Esophagus squamous epithelium (tissue), 5 donors: ENCODE results near the gene TMEM191C. TPM values are rescaled to one million over a fixed set of nuclear protein-coding genes. Genes with fewer than 3 reads are reported as not detected.
"Not testable (repeated sequence)": the region's sequence is repeated elsewhere in the genome, so short reads cannot be mapped to it uniquely, and the experiment has no call there.

ENCODE experiments used
- DNase-seq: peaks from one replicate; lab custom pipeline; 2025; lab: John Stamatoyannopoulos, UW
- H3K27ac ChIP-seq, 4 donors: fragments of 200-600 bp; sonication (generic); one replicate each; pipeline ENCODE4 v1.5.1; 2016 to 2019; ENCODE audit warnings: mild to moderate bottlenecking in 1 of 4
- H3K27me3 ChIP-seq, 4 donors: fragments of 200-600 bp; sonication (generic); 1 replicate in 3 of 4; 2 replicates in 1 of 4; pipeline versions ENCODE4 v1.5.1 to v1.6.0; 2017 to 2021; ENCODE audit warnings: antibody characterized with exemption in 1 of 4
- H3K36me3 ChIP-seq, 3 donors: fragments of 200-600 bp; sonication (generic); one replicate each; pipeline ENCODE4 v1.5.1; 2016 to 2019
- H3K4me1 ChIP-seq, 3 donors: fragments of 200-600 bp; sonication (generic); one replicate each; pipeline ENCODE4 v1.5.1; 2017 to 2019
- H3K4me3 ChIP-seq, 4 donors: fragments of 200-600 bp; sonication (generic); 1 replicate in 3 of 4; 2 replicates in 1 of 4; pipeline ENCODE4 v1.5.1; 2016 to 2019; ENCODE audit warnings: mild to moderate bottlenecking in 2 of 4, moderate library complexity in 1 of 4
- H3K9me3 ChIP-seq, 3 donors: fragments of 200-600 bp; sonication (generic); one replicate each; pipeline ENCODE4 v1.5.1; 2016 to 2019
- WGBS, 2 donors: methylation state at CpG; one replicate each; pipeline ENCODE4 v1.1.5; 2018; 5-methylcytosine and 5-hydroxymethylcytosine counted together
- intact Hi-C: fragments of 100-400 bp; cut with DNase I; formaldehyde crosslinking; loops from one replicate; pipeline ENCODE4 v1.15.0; 2022
- total RNA-seq, 4 donors: library from RNA; depleted of rRNA; stranded (reverse); fragments of >200 nt; gene quantifications; one replicate each; pipeline ENCODE4 v1.1.0, GENCODE V29; 2016
- donor health status: DM: yes; HTN: yes; CAD: no.

TMEM191C gene
- 10 to 100 TPM in 1 of 4 donors, 1 to 10 TPM in 1, under 1 TPM in 2; 0.22 to 13.8 (median 4.7) TPM for total RNA-seq

- H3K9me3 ChIP-seq, DNase-seq, intact Hi-C loops, H3K4me1 ChIP-seq, H3K36me3 ChIP-seq, H3K27me3 ChIP-seq: not testable (repeated sequence)
- WGBS, 2 donors = no CpG with 5 or more reads among the region's 74 CpGs
- Histone ChIP-seq H3K27ac (peak within 1 kb of the TSS; percentile 66 to 82 (median 80)), H3K4me3 (peak within 1 kb of the TSS; percentile 19 to 63 (median 46))
Measured at GRCh38 chr22:21467337-21468193, at the start of gene TMEM191C. TSS of gene TMEM191C (plus strand) at chr22:21467387. CDS start at chr22:21467460, 73 bp downstream.

- intact Hi-C loops, H3K27me3 ChIP-seq, H3K4me1 ChIP-seq, H3K36me3 ChIP-seq, DNase-seq, H3K9me3 ChIP-seq: not testable (repeated sequence)
- 1% methylated on average over 17 of the region's 33 CpGs; no CpG with 5 or more reads in 1 of the 2 donors for WGBS, 2 donors
- H3K27ac ChIP-seq = peak overlapping the region in 2 of 4 donors; percentile 68 to 84
- peak overlapping the region; percentile 23 to 61 (median 46) for H3K4me3 ChIP-seq
Measured at GRCh38 chr22:21417853-21418252, 49.3 kb upstream of the TMEM191C start.

- H3K27ac ChIP-seq, H3K4me3 ChIP-seq, H3K9me3 ChIP-seq, H3K36me3 ChIP-seq, H3K27me3 ChIP-seq, DNase-seq, H3K4me1 ChIP-seq, intact Hi-C loops: not testable (repeated sequence)
- WGBS, 2 donors = 78 to 81% methylated on average over 3 to 5 of the region's 15 CpGs
Measured at GRCh38 chr22:21418974-21419638, 48.1 kb upstream of the TMEM191C start.

GRCh38 chr22:21420180-21420763, 46.9 kb upstream of the TMEM191C start:
- H3K36me3 ChIP-seq, H3K27me3 ChIP-seq, H3K4me1 ChIP-seq, H3K9me3 ChIP-seq, H3K4me3 ChIP-seq, intact Hi-C loops, H3K27ac ChIP-seq, DNase-seq: not testable (repeated sequence)
- WGBS, 2 donors = 0% methylated on average over 2 of the region's 19 CpGs; no CpG with 5 or more reads in 1 of the 2 donors

GRCh38 chr22:21424084-21424709, 43.0 kb upstream of the TMEM191C start:
- WGBS, 2 donors = no CpG with 5 or more reads among the region's 12 CpGs
- H3K4me1 ChIP-seq, H3K4me3 ChIP-seq, H3K27me3 ChIP-seq, H3K27ac ChIP-seq, intact Hi-C loops, H3K36me3 ChIP-seq, DNase-seq, H3K9me3 ChIP-seq: not testable (repeated sequence)

- intact Hi-C loops, H3K27me3 ChIP-seq, H3K36me3 ChIP-seq, H3K9me3 ChIP-seq, H3K4me3 ChIP-seq, H3K27ac ChIP-seq, DNase-seq, H3K4me1 ChIP-seq: not testable (repeated sequence)
- no CpG with 5 or more reads among the region's 15 CpGs for WGBS, 2 donors
Measured at GRCh38 chr22:21434378-21435233, 32.6 kb upstream of the TMEM191C start.

GRCh38 chr22:21435998-21436810, 31.0 kb upstream of the TMEM191C start:
- H3K4me1 ChIP-seq, DNase-seq, intact Hi-C loops, H3K27me3 ChIP-seq, H3K36me3 ChIP-seq, H3K9me3 ChIP-seq: not testable (repeated sequence)
- H3K4me3 ChIP-seq = peak overlapping the region in 1 of 4 donors; percentile 34
- H3K27ac ChIP-seq = peak overlapping the region in 2 of 4 donors; percentile 60 to 73
- WGBS, 2 donors = no CpG with 5 or more reads among the region's 12 CpGs

- no CpG with 5 or more reads among the region's 6 CpGs for WGBS, 2 donors
- DNase-seq, H3K36me3 ChIP-seq, H3K4me1 ChIP-seq, H3K4me3 ChIP-seq, H3K9me3 ChIP-seq, intact Hi-C loops, H3K27ac ChIP-seq, H3K27me3 ChIP-seq: not testable (repeated sequence)
Measured at GRCh38 chr22:21438013-21438412, 29.2 kb upstream of the TMEM191C start.

- H3K9me3 ChIP-seq, H3K4me1 ChIP-seq, intact Hi-C loops, DNase-seq, H3K27me3 ChIP-seq, H3K4me3 ChIP-seq, H3K27ac ChIP-seq: not testable (repeated sequence)
- peaks cover under 1 to 23% (median 7%) of the 10 kb centered on the region in 3 donors for H3K36me3 ChIP-seq
- no CpG with 5 or more reads among the region's 10 CpGs for WGBS, 2 donors
Measured at GRCh38 chr22:21440018-21440636, 27.1 kb upstream of the TMEM191C start.

GRCh38 chr22:21440676-21441075, 26.5 kb upstream of the TMEM191C start:
- H3K27ac ChIP-seq, H3K27me3 ChIP-seq, H3K4me3 ChIP-seq, H3K9me3 ChIP-seq, DNase-seq, H3K4me1 ChIP-seq, intact Hi-C loops: not testable (repeated sequence)
- peaks cover 6 to 29% (median 13%) of the 10 kb centered on the region in 3 donors for H3K36me3 ChIP-seq
- WGBS, 2 donors = no CpG with 5 or more reads among the region's 16 CpGs

GRCh38 chr22:21441170-21441569, 26.0 kb upstream of the TMEM191C start:
- WGBS, 2 donors = no CpG with 5 or more reads among the region's 6 CpGs
- intact Hi-C loops, H3K27ac ChIP-seq, H3K27me3 ChIP-seq, H3K4me3 ChIP-seq, H3K9me3 ChIP-seq, H3K4me1 ChIP-seq, DNase-seq: not testable (repeated sequence)
- peaks cover 9 to 34% (median 18%) of the 10 kb centered on the region in 3 donors for H3K36me3 ChIP-seq
